Transverse colon (tissue), 4 donors: ENCODE data around the gene STARD3. TPM values are rescaled to one million over a fixed set of nuclear protein-coding genes. Genes with fewer than 3 reads are reported as not detected.

Experiments
- DNase-seq: peaks from one replicate; pipeline ENCODE4 v3.0.0-alpha.2; 2019
- H3K27ac ChIP-seq, 4 donors: fragments of 200-600 bp; sonication (generic); 2 replicates each; pipeline ENCODE4 v1.5.1; 2016 to 2018; ENCODE audit warnings: inconsistent platforms in 4 of 4
- H3K27me3 ChIP-seq: fragments of 200-600 bp; sonication (generic); 2 replicates; pipeline ENCODE4 v1.5.1; 2017; ENCODE audit warnings: inconsistent platforms
- H3K36me3 ChIP-seq, 4 donors: fragments of 200-600 bp; sonication (generic); 2 replicates each; pipeline ENCODE4 v1.5.1; 2017 to 2019; ENCODE audit warnings: inconsistent platforms in 4 of 4
- H3K4me1 ChIP-seq, 4 donors: fragments of 200-600 bp; sonication (generic); 2 replicates each; pipeline ENCODE4 v1.5.1; 2017 to 2020; ENCODE audit warnings: inconsistent platforms in 4 of 4
- H3K4me3 ChIP-seq, 4 donors: fragments of 200-600 bp; sonication (generic); 1 replicate in 1 of 4; 2 replicates in 3 of 4; pipeline versions ENCODE4 v1.5.1 to v1.6.1; 2017 to 2019; ENCODE audit warnings: inconsistent platforms in 4 of 4
- H3K9me3 ChIP-seq, 2 donors: fragments of 200-600 bp; sonication (generic); 2 replicates each; pipeline ENCODE4 v1.5.1; 2017 to 2019; ENCODE audit warnings: inconsistent platforms in 2 of 2
- CTCF ChIP-seq, 5 experiments: fragments of 200-600 bp in 3 of 5; fragments of 450-650 bp in 2 of 5; sonication (generic) in 3 of 5; IDR thresholded peaks; 1 replicate in 2 of 5; 2 replicates in 3 of 5; pipeline ENCODE4 v1.5.1; 2016 to 2017; ENCODE audit warnings: antibody characterized with exemption in 5 of 5, inconsistent platforms in 3 of 5, mild to moderate bottlenecking in 2 of 5, moderate library complexity in 1 of 5
- EP300 ChIP-seq: sonication (generic); formaldehyde crosslinking; IDR thresholded peaks from one replicate; pipeline ENCODE4 v1.6.1; 2017; ENCODE audit warnings: antibody characterized with exemption, low read depth
- POLR2A ChIP-seq: fragments of 450-650 bp; IDR thresholded peaks from one replicate; pipeline ENCODE4 v1.6.1; 2016; ENCODE audit warnings: antibody characterized with exemption, mild to moderate bottlenecking, moderate library complexity
- POLR2AphosphoS5 ChIP-seq, 3 donors: sonication (generic); formaldehyde crosslinking; IDR thresholded peaks; one replicate each; pipeline ENCODE4 v1.6.1; 2016; ENCODE audit warnings: antibody characterized with exemption in 3 of 3
- WGBS, 2 donors: methylation state at CpG; one replicate each; pipeline ENCODE4 v1.1.5; 2018; ENCODE audit warnings: low coverage in 1 of 2; 5-methylcytosine and 5-hydroxymethylcytosine counted together
- in situ Hi-C, 4 donors: fragments of 200-750 bp; cut with MboI; loops; one replicate each; pipeline versions ENCODE4 v1.15.0 to v1.15.1; 2017; ENCODE audit warnings: low sequenced_read_pairs in 3 of 4, low pct_ligation_motif_present in 1 of 4, low pct_unique_long_range_greater_than_20kb in 1 of 4
- intact Hi-C: fragments of 100-400 bp; cut with DNase I; formaldehyde crosslinking; loops from one replicate; pipeline ENCODE4 v1.15.1; 2023; ENCODE audit warnings: low total_unique reads
- total RNA-seq, 4 donors: library from RNA; depleted of rRNA; stranded (reverse); fragments of >200 nt; gene quantifications; one replicate each; pipeline ENCODE4 v1.1.0, GENCODE V29; 2016

The STARD3 gene
- total RNA-seq, 4 donors from 2014 or later, result 63.5 to 193 (median 73.2) TPM

- Histone ChIP-seq H3K27ac (peak overlapping the region; percentile 43 to 77 (median 74)), H3K4me1 (peaks cover 9 to 22% (median 21%) of the 10 kb centered on the region in 4 donors), H3K4me3 (peak overlapping the region; percentile 44 to 62 (median 51)), H3K27me3 (peaks cover 29% of the 10 kb centered on the region), H3K9me3 (no peaks in the 10 kb centered on the region), H3K36me3 (no peaks in the 10 kb centered on the region)
- TF ChIP-seq POLR2AphosphoS5 (IDR thresholded peaks at IDR 0.05) (no peak), POLR2A (no peak)
- peak; percentile 34 for DNase-seq
- in situ Hi-C loops (loop anchor here in 1 of 4 donors (10.0 kb wide), 1 partner anchor 136 kb away; no protein-coding TSS in a partner anchor), intact Hi-C loops (no loop called here)
- WGBS, 2 donors, result 2 to 5% methylated on average over 9 to 33 of the region's 33 CpGs
Observed at GRCh38 chr17:39618246-39618913, 18.6 kb upstream of the STARD3 start.

- H3K4me1 ChIP-seq, result peaks cover 14 to 29% (median 27%) of the 10 kb centered on the region in 4 donors
- in situ Hi-C loops, result loop anchor here in 1 of 4 donors (10.0 kb wide), 1 partner anchor 136 kb away; no protein-coding TSS in a partner anchor
- intact Hi-C loops, result no loop called here
- peaks cover 27% of the 10 kb centered on the region for H3K27me3 ChIP-seq
- H3K4me3 ChIP-seq, result peak overlapping the region in 1 of 4 donors; percentile 44
- TF ChIP-seq POLR2A, result no peak
- no peak for TF ChIP-seq POLR2AphosphoS5 (IDR thresholded peaks at IDR 0.05)
- TF ChIP-seq CTCF (IDR thresholded peaks at IDR 0.05), result no peak
- TF ChIP-seq EP300, result no peak
- 51% methylated on average over 13 of the region's 13 CpGs; no CpG with 5 or more reads in 1 of the 2 donors for WGBS, 2 donors
- H3K36me3 ChIP-seq, result no peaks in the 10 kb centered on the region
- H3K27ac ChIP-seq, result no peak overlapping the region
- DNase-seq, result no peak
- H3K9me3 ChIP-seq, result no peaks in the 10 kb centered on the region
Observed at GRCh38 chr17:39618956-39619785, 17.8 kb upstream of the STARD3 start.

GRCh38 chr17:39619786-39620101, 17.2 kb upstream of the STARD3 start:
- DNase-seq, result no peak
- TF ChIP-seq EP300 (no peak), POLR2AphosphoS5 (IDR thresholded peaks at IDR 0.05) (no peak), POLR2A (no peak)
- H3K27me3 ChIP-seq, result peaks cover 23% of the 10 kb centered on the region
- no peaks in the 10 kb centered on the region for H3K9me3 ChIP-seq
- peaks cover 14 to 33% (median 29%) of the 10 kb centered on the region in 4 donors for H3K4me1 ChIP-seq
- 20 to 50% methylated on average over 1 of the region's 1 CpG for WGBS, 2 donors
- intact Hi-C loops, result no loop called here
- in situ Hi-C loops, result loop anchor here in 3 of 4 donors (10.0 kb wide), 2 partner anchors 125 to 135 kb away; no protein-coding TSS in a partner anchor
- H3K36me3 ChIP-seq, result no peaks in the 10 kb centered on the region
- H3K4me3 ChIP-seq, result no peak overlapping the region
- H3K27ac ChIP-seq, result no peak overlapping the region

- intact Hi-C loops, result no loop called here
- WGBS, 2 donors, result 10% methylated on average over 23 of the region's 26 CpGs; no CpG with 5 or more reads in 1 of the 2 donors
- H3K4me1 ChIP-seq, result peaks cover 23 to 53% (median 43%) of the 10 kb centered on the region in 4 donors
- no peaks in the 10 kb centered on the region for H3K9me3 ChIP-seq
- no peak overlapping the region for H3K4me3 ChIP-seq
- H3K27me3 ChIP-seq, result peaks cover 27% of the 10 kb centered on the region
- no peak for TF ChIP-seq POLR2A
- TF ChIP-seq CTCF (IDR thresholded peaks at IDR 0.05), result peak; percentile 99 to 100 (median 100)
- no peak for TF ChIP-seq EP300
- TF ChIP-seq POLR2AphosphoS5 (IDR thresholded peaks at IDR 0.05), result peak in 1 of 3 donors; percentile 13
- DNase-seq, result peak; percentile 90
- no peaks in the 10 kb centered on the region for H3K36me3 ChIP-seq
- in situ Hi-C loops, result loop anchor here in 2 of 4 donors (10.0 kb wide), 2 partner anchors 123 to 133 kb away; no protein-coding TSS in a partner anchor
- H3K27ac ChIP-seq, result peak overlapping the region in 2 of 4 donors; percentile 7 to 50
Observed at GRCh38 chr17:39621523-39622379, 15.2 kb upstream of the STARD3 start.
